Muscle layer of colon (tissue), 2 donors: ENCODE measurements around the gene C2CD5.
A peak's percentile ranks its signal among the peaks of the same experiment; 100 is the strongest.

ENCODE experiments used
- H3K27ac ChIP-seq: one replicate; pipeline ENCODE4 v1.7.0; 2013; ENCODE audit warnings: low read depth, mild to moderate bottlenecking, low read length, moderate library complexity
- H3K27me3 ChIP-seq, 2 donors: one replicate each; pipeline ENCODE4 v1.7.0; 2013; ENCODE audit warnings: low read length in 2 of 2, mild to moderate bottlenecking in 2 of 2; ENCODE audit not compliant: insufficient read depth in 2 of 2, control insufficient read depth in 1 of 2
- H3K36me3 ChIP-seq: one replicate; pipeline ENCODE4 v1.7.0; 2013; ENCODE audit warnings: mild to moderate bottlenecking, low read length; ENCODE audit not compliant: insufficient read depth
- H3K4me1 ChIP-seq: one replicate; pipeline ENCODE4 v1.7.0; 2013; ENCODE audit warnings: mild to moderate bottlenecking, low read length; ENCODE audit not compliant: insufficient read depth
- H3K4me3 ChIP-seq, 2 donors: one replicate each; pipeline ENCODE4 v1.7.0; 2013; ENCODE audit warnings: low read length in 2 of 2, low read depth in 1 of 2, mild to moderate bottlenecking in 1 of 2, moderate library complexity in 1 of 2
- H3K9ac ChIP-seq: one replicate; pipeline ENCODE4 v1.7.0; 2013; ENCODE audit warnings: low read length
- H3K9me3 ChIP-seq: one replicate; pipeline ENCODE4 v1.7.0; 2013; ENCODE audit warnings: mild to moderate bottlenecking, low read length
- donor health status: abdominal sarcoma.
- donor health status: Adenocarcinoma of cecum.

The C2CD5 gene

GRCh38 chr12:22409377-22410164 lies 134.8 kb downstream of the C2CD5 start:
- H3K36me3 ChIP-seq, result no peaks in the 10 kb centered on the region

GRCh38 chr12:22408610-22409376 lies 135.5 kb downstream of the C2CD5 start:
- H3K4me1 ChIP-seq, result peaks cover 14% of the 10 kb centered on the region
- peak overlapping the region in 1 of 2 donors; percentile 5 for H3K4me3 ChIP-seq
- no peaks in the 10 kb centered on the region for H3K36me3 ChIP-seq
- no peaks in the 10 kb centered on the region for H3K9me3 ChIP-seq
- H3K27ac ChIP-seq, result no peak overlapping the region
- no peak overlapping the region for H3K9ac ChIP-seq
- no peaks in the 10 kb centered on the region for H3K27me3 ChIP-seq

More at GRCh38 chr12:22409377-22410164, 134.8 kb downstream of the C2CD5 start:
- Histone ChIP-seq H3K4me1 (peaks cover 15% of the 10 kb centered on the region), H3K9me3 (no peaks in the 10 kb centered on the region), H3K27ac (no peak overlapping the region), H3K4me3 (peak overlapping the region in 1 of 2 donors; percentile 5), H3K27me3 (no peaks in the 10 kb centered on the region), H3K9ac (no peak overlapping the region)

GRCh38 chr12:22407397-22407796 lies 136.9 kb downstream of the C2CD5 start:
- no peak overlapping the region for H3K9ac ChIP-seq
- H3K27me3 ChIP-seq, result no peaks in the 10 kb centered on the region
- H3K4me1 ChIP-seq, result peaks cover 10% of the 10 kb centered on the region
- no peaks in the 10 kb centered on the region for H3K9me3 ChIP-seq
- no peaks in the 10 kb centered on the region for H3K36me3 ChIP-seq
- H3K27ac ChIP-seq, result peak overlapping the region; percentile 21
- no peak overlapping the region for H3K4me3 ChIP-seq

DNA sequence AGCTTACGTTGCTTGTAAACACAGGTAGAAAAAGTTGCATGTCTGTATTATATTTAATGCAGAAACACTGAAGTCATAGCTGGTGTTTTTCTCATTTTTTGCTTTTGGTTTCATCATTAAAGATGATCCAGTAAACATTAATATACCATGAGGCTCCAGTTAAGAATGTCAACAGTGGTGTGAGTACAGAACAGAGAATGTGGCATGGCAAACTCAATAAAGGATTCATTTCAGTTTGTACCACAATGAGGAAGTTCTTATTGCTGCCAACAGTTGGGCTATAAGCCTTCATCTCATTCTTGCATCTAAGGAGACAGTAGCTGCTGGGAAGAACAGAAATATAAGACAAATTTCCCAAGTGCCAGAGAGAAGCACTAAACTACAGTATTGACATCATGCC lies 137.7 kb downstream of the C2CD5 start:
- Histone ChIP-seq H3K27ac (peak overlapping the region; percentile 21), H3K9ac (no peak overlapping the region), H3K9me3 (no peaks in the 10 kb centered on the region), H3K4me1 (peaks cover 10% of the 10 kb centered on the region), H3K4me3 (no peak overlapping the region), H3K27me3 (no peaks in the 10 kb centered on the region), H3K36me3 (no peaks in the 10 kb centered on the region)

DNA sequence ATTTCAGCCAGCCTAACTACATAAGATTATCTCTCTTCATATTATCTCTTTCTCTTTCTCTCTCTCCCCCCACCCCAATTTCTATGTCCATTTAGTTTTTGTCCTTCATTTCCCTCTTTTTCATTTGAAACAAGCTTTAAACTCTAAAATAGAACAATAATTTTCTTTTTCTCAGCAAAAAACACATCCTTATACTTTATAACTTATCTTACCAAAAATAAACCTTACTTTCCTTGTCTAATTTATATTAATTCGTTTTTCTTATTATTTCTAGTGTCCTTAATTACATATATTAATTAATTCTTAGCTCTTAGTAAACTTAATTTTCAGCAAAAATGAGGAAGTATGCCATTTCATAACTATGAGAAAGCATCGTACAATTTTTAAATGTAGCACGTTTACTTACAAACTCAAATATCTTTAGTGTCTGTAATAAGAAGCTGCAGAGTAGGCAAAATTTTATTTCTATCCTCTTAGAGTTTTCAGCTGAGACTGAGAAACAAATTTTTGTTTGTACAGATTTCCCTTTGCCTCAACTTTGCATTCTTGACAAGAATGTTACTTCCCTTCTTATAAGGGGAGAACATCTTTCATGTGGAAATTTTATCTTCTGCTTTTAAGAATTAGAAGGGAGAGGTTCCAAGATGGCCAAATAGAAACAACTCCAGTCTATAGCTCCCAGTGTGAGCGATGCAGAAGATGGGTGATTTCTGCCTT lies 144.7 kb downstream of the C2CD5 start:
- Histone ChIP-seq H3K4me1 (no peaks in the 10 kb centered on the region), H3K36me3 (no peaks in the 10 kb centered on the region), H3K4me3 (no peak overlapping the region), H3K27me3 (no peaks in the 10 kb centered on the region), H3K27ac (no peak overlapping the region), H3K9ac (no peak overlapping the region), H3K9me3 (no peaks in the 10 kb centered on the region)
